A549 (cell line): ENCODE data around the gene ADGRL3.

Source experiments
- BHLHE40 ChIP-seq: IDR thresholded peaks from 2 replicates; pipeline ENCODE4 v1.6.1; 2012; ENCODE audit warnings: low read depth, low read length, inconsistent platforms
- MAFK ChIP-seq: fragments of 450-650 bp; IDR thresholded peaks from 2 replicates; pipeline ENCODE4 v1.6.1; 2014; ENCODE audit not compliant: partially characterized antibody
- POLR2A ChIP-seq: IDR thresholded peaks from 2 replicates; pipeline ENCODE4 v1.6.1; 2012; ENCODE audit warnings: mild to moderate bottlenecking, low read length
- RARB ChIP-seq: fragments of 250-450 bp; sonication (Bioruptor Pico); IDR thresholded peaks from 2 replicates; pipeline ENCODE4 v1.8.0; 2021; ENCODE audit warnings: mild to moderate bottlenecking, moderate library complexity
- TF ChIP-seq, protein P1 (sequence below): fragments of >200 bp; sonication (Bioruptor Twin); formaldehyde crosslinking; IDR thresholded peaks from 3 replicates; pipeline ENCODE4 v1.5.1; 2016
- TF ChIP-seq, protein P2 (sequence below): IDR thresholded peaks from 2 replicates; pipeline ENCODE4 v1.6.1; 2012

DNA sequence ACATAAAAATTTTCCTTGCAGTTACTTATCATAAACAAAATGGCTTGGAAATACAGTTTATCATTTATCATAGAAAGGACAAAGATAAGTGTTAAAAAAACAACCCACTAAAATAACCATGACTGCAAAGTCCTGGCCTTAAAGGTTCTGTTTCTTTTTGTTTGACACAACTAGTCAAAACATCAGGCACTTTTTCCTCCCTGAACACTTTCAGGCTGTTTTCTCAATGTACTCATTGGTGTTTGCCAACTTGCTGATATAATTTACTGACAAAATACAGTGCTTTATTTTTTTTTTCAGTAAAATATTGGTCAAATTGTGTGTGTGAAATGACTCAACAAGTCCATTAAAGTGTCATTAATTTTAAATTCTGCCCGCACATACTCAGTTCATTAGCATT lies 156.6 kb downstream of the ADGRL3 start:
- TF ChIP-seq POLR2A: no peak
- TF ChIP-seq RARB (CRISPR knock-in tag): no peak
- no peak for TF ChIP-seq BHLHE40
- TF ChIP-seq, protein P1, sequence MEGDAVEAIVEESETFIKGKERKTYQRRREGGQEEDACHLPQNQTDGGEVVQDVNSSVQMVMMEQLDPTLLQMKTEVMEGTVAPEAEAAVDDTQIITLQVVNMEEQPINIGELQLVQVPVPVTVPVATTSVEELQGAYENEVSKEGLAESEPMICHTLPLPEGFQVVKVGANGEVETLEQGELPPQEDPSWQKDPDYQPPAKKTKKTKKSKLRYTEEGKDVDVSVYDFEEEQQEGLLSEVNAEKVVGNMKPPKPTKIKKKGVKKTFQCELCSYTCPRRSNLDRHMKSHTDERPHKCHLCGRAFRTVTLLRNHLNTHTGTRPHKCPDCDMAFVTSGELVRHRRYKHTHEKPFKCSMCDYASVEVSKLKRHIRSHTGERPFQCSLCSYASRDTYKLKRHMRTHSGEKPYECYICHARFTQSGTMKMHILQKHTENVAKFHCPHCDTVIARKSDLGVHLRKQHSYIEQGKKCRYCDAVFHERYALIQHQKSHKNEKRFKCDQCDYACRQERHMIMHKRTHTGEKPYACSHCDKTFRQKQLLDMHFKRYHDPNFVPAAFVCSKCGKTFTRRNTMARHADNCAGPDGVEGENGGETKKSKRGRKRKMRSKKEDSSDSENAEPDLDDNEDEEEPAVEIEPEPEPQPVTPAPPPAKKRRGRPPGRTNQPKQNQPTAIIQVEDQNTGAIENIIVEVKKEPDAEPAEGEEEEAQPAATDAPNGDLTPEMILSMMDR: no peak
- TF ChIP-seq MAFK: no peak
- TF ChIP-seq, protein P2, sequence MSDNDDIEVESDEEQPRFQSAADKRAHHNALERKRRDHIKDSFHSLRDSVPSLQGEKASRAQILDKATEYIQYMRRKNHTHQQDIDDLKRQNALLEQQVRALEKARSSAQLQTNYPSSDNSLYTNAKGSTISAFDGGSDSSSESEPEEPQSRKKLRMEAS: no peak
